Measurements from ENCODE around the gene SPANXN1.
"Not testable (repeated sequence)": the region's sequence is repeated elsewhere in the genome, so short reads cannot be mapped to it uniquely, and the experiment has no call there.

The SPANXN1 gene

GRCh38 chrX:145247203-145247602 is at the start of gene SPANXN1:
TSS of gene SPANXN1 (plus strand) at chrX:145247503. CDS start at chrX:145247587, 84 bp downstream.
- DNase-seq (ENCODE audit: low read depth in 2 of 2): not testable (repeated sequence)

GRCh38 chrX:145199078-145199477 is 48.2 kb upstream of the SPANXN1 start:
- DNase-seq (ENCODE audit: low read depth in 2 of 2): no peak

GRCh38 chrX:145213504-145213903 is 33.8 kb upstream of the SPANXN1 start:
- no peak for DNase-seq (ENCODE audit: low read depth in 2 of 2)

GRCh38 chrX:145292218-145292617 is 44.9 kb downstream of the SPANXN1 start:
- DNase-seq (ENCODE audit: low read depth in 2 of 2): no peak

Data from stimulated activated CD8-positive, alpha-beta memory T cell treated with anti-CD3 and anti-CD28 coated beads, Interleukin-2, amount 100 ng/mL, for 1 hour (primary cell).